Muscle of leg (tissue), 9 donors: ENCODE measurements around the gene MBNL2. TPM values are rescaled to one million over a fixed set of nuclear protein-coding genes. Genes with fewer than 3 reads are reported as not detected.

Source experiments
- polyA plus RNA-seq, 8 donors: library from polyadenylated mRNA; unstranded; fragments of 120-200 nt; gene quantifications; one replicate each; pipeline versions ENCODE4 v1.2.1 to v1.2.3, GENCODE V29; 2013; ENCODE audit warnings: inconsistent platforms in 1 of 8, low replicate concordance in 1 of 8; ENCODE audit not compliant: insufficient read length in 8 of 8, insufficient read depth in 1 of 8
- total RNA-seq: library from RNA; stranded (reverse); fragments of 120-200 nt; gene quantifications from one replicate; pipeline ENCODE4 v1.2.4, GENCODE V29; 2013

MBNL2 gene
- total and polyA plus RNA-seq, 9 donors: 20.1 to 37.0 (median 26.8) TPM

Other genes with a start within 250 kb of the MBNL2 start
- gene OXGR1, start 227.9 kb upstream of the MBNL2 start, total RNA-seq: 0.75 TPM
- 1 to 10 TPM in 1 of 8 donors, under 1 TPM in 7; 0.24 to 1.1 (median 0.53) TPM for gene OXGR1, start 227.9 kb upstream of the MBNL2 start, polyA plus RNA-seq
- 21.9 TPM for gene RAP2A, start 211.8 kb downstream of the MBNL2 start, total RNA-seq
- gene RAP2A, start 211.8 kb downstream of the MBNL2 start, polyA plus RNA-seq: 10 to 100 TPM; 18.9 to 35.7 (median 26.5) TPM